Measurements from ENCODE around the gene MCC. TPM values are rescaled to one million over a fixed set of nuclear protein-coding genes. Genes with fewer than 3 reads are reported as not detected.

Gene MCC
- total RNA-seq, 3 donors from 2014 or later (not counting 1 experiment from before 2014, with no cell fraction given): 0.68 to 1.8 (median 1.4) TPM

DNA sequence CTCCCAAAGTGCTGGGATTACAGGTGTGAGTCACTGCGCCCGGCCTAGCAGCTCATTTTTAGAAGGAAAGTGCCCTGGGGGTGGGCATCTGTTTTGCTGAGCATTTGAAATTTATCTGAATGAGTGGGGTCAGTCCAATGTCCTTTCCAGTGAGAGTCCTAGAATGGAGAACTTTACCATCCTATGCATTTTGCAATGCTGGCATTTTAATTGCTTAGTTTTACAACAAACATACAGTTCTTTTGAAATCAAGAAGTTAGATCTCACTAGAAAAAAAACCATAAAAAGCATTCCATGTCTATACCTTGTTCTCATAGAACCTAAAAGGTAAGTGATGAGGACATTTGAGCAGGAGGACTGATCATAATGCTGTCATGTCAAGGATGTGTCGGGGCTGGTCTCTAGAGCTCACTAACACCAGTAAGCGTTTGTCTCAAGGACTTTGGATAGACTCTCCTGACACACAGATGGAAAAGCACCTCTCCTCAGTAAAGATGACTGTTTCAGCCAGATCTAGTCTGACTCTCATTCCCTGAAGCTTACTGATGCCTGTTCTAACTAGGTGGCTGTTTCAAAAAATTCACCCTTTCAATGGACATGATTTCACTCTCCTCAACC lies 427.7 kb downstream of the MCC start:
- H3K36me3 ChIP-seq (ENCODE audit: control insufficient read depth, insufficient read depth, low read length): no peaks in the 10 kb centered on the region
- Mint-ChIP-seq H3K9me3 (no peaks in the 10 kb centered on the region), H3K36me3 (no peaks in the 10 kb centered on the region), H3K4me1 (peaks cover 0 to 8% of the 10 kb centered on the region in 2 donors), H3K27ac (no peak overlapping the region), H3K4me3 (no peak overlapping the region), H3K27me3 (ENCODE audit: low read depth in 2 of 2) (no peaks in the 10 kb centered on the region)
- intact Hi-C loops (cut with micrococcal nuclease): no loop called here
- H3K9me3 ChIP-seq (ENCODE audit: control insufficient read depth, insufficient read depth, low read length): no peaks in the 10 kb centered on the region
- TF ChIP-seq, protein P1, sequence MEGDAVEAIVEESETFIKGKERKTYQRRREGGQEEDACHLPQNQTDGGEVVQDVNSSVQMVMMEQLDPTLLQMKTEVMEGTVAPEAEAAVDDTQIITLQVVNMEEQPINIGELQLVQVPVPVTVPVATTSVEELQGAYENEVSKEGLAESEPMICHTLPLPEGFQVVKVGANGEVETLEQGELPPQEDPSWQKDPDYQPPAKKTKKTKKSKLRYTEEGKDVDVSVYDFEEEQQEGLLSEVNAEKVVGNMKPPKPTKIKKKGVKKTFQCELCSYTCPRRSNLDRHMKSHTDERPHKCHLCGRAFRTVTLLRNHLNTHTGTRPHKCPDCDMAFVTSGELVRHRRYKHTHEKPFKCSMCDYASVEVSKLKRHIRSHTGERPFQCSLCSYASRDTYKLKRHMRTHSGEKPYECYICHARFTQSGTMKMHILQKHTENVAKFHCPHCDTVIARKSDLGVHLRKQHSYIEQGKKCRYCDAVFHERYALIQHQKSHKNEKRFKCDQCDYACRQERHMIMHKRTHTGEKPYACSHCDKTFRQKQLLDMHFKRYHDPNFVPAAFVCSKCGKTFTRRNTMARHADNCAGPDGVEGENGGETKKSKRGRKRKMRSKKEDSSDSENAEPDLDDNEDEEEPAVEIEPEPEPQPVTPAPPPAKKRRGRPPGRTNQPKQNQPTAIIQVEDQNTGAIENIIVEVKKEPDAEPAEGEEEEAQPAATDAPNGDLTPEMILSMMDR (IDR thresholded peaks at IDR 0.05): no peak
- 97% methylated on average over 4 of the region's 4 CpGs for WGBS (ENCODE audit: insufficient coverage)
- ATAC-seq: no peak
- H3K4me1 ChIP-seq (ENCODE audit: control insufficient read depth, insufficient read depth, low read length): no peaks in the 10 kb centered on the region
- H3K27ac ChIP-seq (ENCODE audit: low read length): no peak overlapping the region
- no peak overlapping the region for H3K4me3 ChIP-seq (ENCODE audit: low read length)
- no peak for DNase-seq
- H3K27me3 ChIP-seq (ENCODE audit: control insufficient read depth, insufficient read depth, low read length): no peaks in the 10 kb centered on the region

DNA sequence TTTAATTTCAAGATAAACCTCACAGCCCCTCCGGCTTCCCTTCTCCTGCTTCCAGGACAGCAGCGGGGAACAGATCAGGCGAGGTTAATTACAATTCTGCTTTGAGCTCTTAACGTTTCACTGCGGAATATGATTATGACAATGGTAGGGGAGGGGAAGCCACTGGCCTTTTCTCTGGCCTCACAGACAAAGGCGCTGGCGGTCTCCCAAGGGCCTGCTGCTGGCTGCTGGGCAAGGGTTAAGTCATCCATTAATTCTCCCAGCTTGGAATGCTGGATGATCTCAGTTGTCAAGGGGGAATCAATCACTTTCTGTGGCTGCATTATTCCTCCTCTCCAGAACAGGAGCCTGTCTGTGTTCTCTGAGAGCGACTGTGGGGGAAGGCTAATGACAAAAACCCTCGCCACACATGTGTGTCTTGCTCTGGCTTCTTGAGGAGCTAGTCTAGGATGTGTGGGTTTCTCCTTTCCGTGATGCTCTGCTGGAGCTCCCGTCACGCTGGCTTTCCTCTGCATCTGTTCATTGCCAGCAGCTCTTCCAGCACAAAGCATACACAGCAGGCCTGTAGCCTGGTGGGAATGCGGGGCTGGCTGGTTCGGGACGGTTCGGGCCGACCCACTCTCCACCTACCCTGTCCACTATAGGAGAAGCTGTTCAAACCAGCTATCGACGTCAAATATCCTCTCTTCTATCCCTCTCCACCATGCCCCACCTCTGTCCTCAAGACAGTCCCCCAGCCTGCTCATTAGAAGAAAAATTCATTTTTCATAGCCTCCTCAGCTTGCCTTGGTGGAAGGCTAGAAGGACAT lies 428.8 kb downstream of the MCC start:
- TF ChIP-seq, protein P1 (IDR thresholded peaks at IDR 0.05): no peak
- Mint-ChIP-seq H3K9me3 (no peaks in the 10 kb centered on the region), H3K4me3 (no peak overlapping the region), H3K36me3 (no peaks in the 10 kb centered on the region), H3K27ac (no peak overlapping the region), H3K27me3 (ENCODE audit: low read depth in 2 of 2) (no peaks in the 10 kb centered on the region), H3K4me1 (peaks cover 0 to 8% of the 10 kb centered on the region in 2 donors)
- Histone ChIP-seq H3K27ac (ENCODE audit: low read length) (no peak overlapping the region), H3K4me1 (ENCODE audit: control insufficient read depth, insufficient read depth, low read length) (no peaks in the 10 kb centered on the region), H3K9me3 (ENCODE audit: control insufficient read depth, insufficient read depth, low read length) (no peaks in the 10 kb centered on the region), H3K4me3 (ENCODE audit: low read length) (no peak overlapping the region), H3K36me3 (ENCODE audit: control insufficient read depth, insufficient read depth, low read length) (no peaks in the 10 kb centered on the region), H3K27me3 (ENCODE audit: control insufficient read depth, insufficient read depth, low read length) (no peaks in the 10 kb centered on the region)
- no peak for ATAC-seq
- WGBS (ENCODE audit: insufficient coverage): 90% methylated on average over 18 of the region's 19 CpGs
- DNase-seq: no peak
- intact Hi-C loops (cut with micrococcal nuclease): no loop called here

DNA sequence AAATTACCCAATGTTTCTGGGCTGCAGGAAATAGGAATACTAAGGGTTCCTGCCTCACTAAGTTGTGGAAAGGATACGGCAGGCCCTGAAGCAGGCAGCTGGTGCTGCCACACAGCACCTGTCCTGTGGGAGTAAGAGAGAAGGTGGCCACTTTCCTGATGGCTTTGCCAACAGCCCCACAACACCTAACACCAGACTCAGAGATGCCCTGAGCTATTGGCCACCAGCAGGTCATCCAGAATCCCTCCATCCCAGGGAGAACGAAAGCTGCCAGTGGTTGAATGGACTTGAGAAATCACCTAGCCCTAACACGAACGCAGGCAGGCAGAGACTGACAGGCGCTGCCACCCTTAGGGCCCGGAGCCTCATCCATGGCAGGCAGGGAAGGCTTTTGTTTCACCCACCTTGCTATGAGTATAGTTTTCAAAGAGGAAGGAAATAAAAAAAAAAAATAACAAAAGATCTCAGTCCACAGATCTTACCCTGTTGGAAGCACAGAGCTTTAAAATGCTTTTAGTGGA lies 429.5 kb downstream of the MCC start:
- no peak for ATAC-seq
- no peak for DNase-seq
- H3K36me3 ChIP-seq (ENCODE audit: control insufficient read depth, insufficient read depth, low read length): no peaks in the 10 kb centered on the region
- WGBS (ENCODE audit: insufficient coverage): 72% methylated on average over 4 of the region's 6 CpGs
- Mint-ChIP-seq H3K36me3 (no peaks in the 10 kb centered on the region), H3K4me3 (no peak overlapping the region), H3K27ac (no peak overlapping the region), H3K4me1 (peaks cover 0 to 8% of the 10 kb centered on the region in 2 donors), H3K9me3 (no peaks in the 10 kb centered on the region), H3K27me3 (ENCODE audit: low read depth in 2 of 2) (no peaks in the 10 kb centered on the region)
- no peaks in the 10 kb centered on the region for H3K4me1 ChIP-seq (ENCODE audit: control insufficient read depth, insufficient read depth, low read length)
- H3K27me3 ChIP-seq (ENCODE audit: control insufficient read depth, insufficient read depth, low read length): no peaks in the 10 kb centered on the region
- no peak overlapping the region for H3K27ac ChIP-seq (ENCODE audit: low read length)
- no peaks in the 10 kb centered on the region for H3K9me3 ChIP-seq (ENCODE audit: control insufficient read depth, insufficient read depth, low read length)
- no peak overlapping the region for H3K4me3 ChIP-seq (ENCODE audit: low read length)
- intact Hi-C loops (cut with micrococcal nuclease): no loop called here
- TF ChIP-seq, protein P1 (IDR thresholded peaks at IDR 0.05): no peak

Measured in natural killer cell (primary cell).